NCI-H1694 treated with DMSO at 0.1 percent for 48 hours (cell line): ENCODE results near the gene KRT33B.
"Not testable (repeated sequence)": the region's sequence is repeated elsewhere in the genome, so short reads cannot be mapped to it uniquely, and the experiment has no call there.

Source experiments
- DNase-seq: peaks from one replicate; lab custom pipeline; 2025; lab: John Stamatoyannopoulos, UW

KRT33B gene

DNA sequence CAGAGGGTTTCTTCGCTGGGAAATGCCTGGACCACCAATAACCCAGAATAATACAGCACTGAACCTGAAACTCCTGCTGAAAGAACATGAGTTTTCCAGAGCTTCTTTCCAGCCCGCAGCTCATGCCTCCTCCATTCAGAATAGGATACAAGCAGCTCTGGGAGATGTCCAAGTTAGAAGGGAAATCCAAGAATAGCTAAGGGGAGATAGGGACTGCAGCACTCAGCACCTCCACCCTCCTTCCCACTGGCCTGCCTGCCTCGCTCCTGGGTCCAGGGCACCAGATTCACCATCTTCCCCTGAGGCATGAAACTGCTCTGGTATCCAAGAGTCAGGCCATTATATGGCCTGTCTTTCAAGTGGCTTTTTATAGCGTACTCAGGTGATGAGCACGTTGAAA, 23.7 kb upstream of the KRT33B start:
- no peak for DNase-seq

- DNase-seq: no peak
Observed at GRCh38 chr17:41392278-41392677, 22.7 kb upstream of the KRT33B start.

DNA sequence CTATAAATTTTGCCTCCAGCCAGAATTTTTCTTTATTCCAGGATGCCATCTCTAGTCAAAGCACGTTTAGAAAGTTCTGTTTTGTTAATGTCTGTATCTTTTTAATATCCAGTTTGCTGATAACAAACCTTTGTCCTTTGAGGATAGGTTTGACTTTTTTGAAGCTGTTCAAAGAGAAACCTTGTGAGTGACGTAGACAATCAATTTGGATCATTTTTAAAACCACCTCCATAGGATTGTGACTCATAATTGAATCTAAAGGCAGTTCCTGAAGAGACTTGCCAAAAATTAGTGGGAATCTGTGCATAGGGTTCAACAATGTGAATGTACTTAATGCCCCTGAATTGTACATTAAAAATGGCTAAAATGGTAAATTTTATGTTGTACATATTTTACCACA, 21.9 kb upstream of the KRT33B start:
- no peak for DNase-seq

DNA sequence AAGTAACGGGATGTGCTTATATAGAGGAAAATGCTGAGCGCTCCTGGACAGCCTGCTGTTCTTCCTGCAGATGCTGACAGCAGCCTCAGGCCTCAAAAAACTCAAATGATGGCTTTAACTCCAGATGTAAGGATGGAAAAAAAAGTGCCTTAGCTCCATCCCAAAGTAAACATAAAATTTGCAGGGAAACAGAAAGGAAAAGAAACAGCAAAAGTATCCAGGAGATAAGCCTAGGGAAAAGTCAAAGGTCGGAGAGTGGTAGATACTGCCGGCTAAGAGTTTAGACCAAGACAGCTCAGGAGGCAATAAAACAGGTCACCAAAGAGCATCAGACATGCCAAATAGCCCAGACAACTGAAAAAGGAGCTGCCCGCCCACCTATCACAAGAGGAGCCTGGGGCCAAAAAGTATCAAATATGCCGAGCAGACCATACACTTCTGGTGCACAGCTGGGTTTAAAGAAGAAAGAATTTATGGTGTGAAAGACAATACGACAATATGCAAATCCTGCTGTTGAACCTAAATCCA, 20.9 kb upstream of the KRT33B start:
- no peak for DNase-seq

GRCh38 chr17:41387670-41388069, 18.1 kb upstream of the KRT33B start:
- DNase-seq: no peak

- DNase-seq: no peak
Observed at GRCh38 chr17:41386227-41386626, 16.6 kb upstream of the KRT33B start.

GRCh38 chr17:41383690-41384089, 14.1 kb upstream of the KRT33B start:
- DNase-seq: no peak

DNA sequence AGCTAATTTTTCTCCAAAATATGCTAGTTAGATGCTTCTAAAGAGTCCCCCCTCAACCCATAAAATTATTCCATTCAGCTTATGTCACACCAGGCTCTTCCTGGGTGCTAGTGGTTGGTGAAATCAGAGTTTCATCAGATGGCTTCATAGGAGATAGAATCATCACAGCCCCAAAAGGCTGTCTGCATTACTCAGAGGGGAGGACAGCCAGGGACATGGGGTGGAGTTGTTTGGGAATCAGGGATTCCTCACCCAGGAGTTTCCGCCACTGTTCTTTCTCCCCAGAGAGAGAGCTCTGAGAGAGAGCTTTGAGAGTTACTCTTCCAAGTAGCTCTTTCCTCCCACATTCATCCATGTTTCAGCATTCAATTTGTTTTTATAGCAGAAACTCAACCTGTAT, 12.8 kb upstream of the KRT33B start:
- no peak for DNase-seq

GRCh38 chr17:41381943-41382342, 12.3 kb upstream of the KRT33B start, which contains the start of gene KRT34:
TSS of gene KRT34 (minus strand) at chr17:41382306. CDS start at chr17:41382246, 60 bp downstream.
- DNase-seq: not testable (repeated sequence)

GRCh38 chr17:41380091-41380490, 10.5 kb upstream of the KRT33B start:
- not testable (repeated sequence) for DNase-seq

DNA sequence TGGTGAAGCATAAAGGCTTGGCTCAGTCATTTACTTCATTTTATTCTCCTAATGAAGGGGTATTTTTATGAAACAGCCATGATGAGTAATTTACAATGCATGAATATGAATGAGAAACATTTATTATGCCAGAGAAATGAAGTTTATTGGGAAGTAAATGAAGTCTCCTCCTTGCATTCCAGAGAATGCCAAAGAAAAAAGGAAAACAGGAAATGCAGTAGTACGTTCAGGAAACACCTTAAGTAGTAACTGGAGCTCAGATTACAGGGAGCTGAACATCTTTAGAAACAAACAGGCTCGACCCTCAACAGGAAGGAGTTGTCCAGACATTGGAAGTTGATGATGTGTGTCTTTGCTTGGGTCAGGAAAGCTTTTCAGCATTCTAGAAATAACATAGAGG, 7.9 kb upstream of the KRT33B start:
- DNase-seq: no peak

- no peak for DNase-seq
Observed at GRCh38 chr17:41369023-41369422, 590 bp downstream of the KRT33B start.

DNA sequence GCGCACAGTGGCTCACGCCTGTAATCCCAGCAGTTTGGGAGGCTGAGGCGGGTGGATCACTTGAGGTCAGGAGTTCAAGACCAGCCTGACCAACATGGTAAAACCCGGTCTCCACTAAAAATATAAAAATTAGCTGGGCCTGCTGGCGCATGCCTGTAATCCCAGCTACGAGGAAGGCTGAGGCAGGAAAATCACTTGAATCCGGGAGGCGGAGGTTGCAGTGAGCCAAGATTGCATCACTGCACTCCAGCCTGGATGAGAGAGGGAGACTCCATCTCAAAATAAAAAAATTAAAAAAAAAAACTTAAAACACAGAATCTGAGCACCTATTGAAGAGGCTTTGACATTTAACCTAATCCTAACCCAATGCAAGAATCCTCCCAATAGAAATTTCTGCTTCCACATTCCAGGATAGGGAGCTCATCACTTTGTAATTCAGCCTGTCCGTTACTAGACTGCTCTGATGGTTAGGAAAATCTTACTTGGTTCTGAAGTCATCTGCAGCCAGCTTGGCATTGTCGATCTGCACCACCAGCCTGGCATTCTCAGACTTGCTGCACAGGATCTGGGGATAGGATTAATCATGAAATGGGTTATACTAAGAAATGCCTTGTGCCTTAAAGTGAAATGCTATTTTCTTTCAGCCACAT, 2.1 kb downstream of the KRT33B start:
- DNase-seq: no peak

GRCh38 chr17:41366070-41366469, 3.5 kb downstream of the KRT33B start:
- no peak for DNase-seq

DNA sequence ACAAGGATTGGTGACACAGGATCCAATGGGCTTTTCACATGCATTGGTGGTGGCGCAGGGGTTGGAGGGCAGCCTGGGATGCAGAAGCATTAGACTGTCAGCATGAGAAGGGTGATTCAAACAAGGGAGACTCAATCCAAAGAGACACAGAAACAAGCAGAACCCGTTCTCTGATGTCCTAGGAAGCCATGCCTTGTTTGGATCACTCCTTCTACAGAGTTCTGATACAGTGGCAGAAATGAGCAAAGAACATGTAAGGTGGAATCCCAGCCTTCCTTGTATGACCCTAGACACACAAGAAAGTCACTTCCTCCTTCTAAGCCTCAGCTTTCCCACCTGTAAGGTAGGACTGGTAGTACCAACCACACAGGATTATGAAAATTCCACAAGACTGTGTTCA, 5.7 kb downstream of the KRT33B start:
- no peak for DNase-seq

GRCh38 chr17:41360296-41360995, 9.2 kb downstream of the KRT33B start:
- DNase-seq: no peak

DNA sequence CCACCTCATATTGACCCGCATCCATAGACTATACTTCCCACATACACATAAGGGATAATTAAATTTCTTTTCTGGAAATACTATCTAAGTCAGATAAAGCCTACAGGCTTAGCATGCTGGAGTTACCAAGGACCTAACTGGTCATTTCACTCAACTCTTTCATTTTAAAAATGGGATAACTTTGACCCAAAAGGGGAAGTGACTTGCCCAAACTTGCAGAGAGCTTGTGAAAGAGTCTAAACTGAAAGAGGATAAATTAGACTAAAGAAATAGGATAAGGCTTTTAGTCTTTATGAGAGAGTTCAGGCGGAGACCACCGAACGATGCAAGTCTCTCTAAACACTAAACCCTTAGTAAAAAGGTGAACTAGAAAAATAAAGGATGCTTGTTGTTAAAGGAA, 15.1 kb downstream of the KRT33B start:
- DNase-seq: no peak

- DNase-seq: no peak
Observed at GRCh38 chr17:41352597-41353366, 16.8 kb downstream of the KRT33B start.

DNA sequence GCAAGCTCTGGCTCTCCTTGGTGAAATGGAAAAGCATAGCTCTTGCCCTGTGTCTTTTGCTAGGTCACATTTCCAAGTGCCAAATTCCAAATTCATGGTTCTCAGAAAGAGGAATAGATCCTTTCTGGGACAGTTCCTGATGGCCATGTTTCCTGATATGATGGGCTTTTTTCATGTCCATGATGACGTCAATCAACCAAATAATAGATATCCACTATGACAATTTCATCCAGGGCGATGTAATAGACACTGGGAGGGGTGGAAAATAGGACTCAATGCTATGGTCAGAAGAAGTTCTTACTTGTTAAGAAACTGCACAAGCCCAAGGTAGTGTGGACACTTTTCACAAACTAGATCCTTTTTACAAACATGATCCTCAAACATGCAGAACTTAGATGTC, 18.4 kb downstream of the KRT33B start:
- DNase-seq: no peak

DNA sequence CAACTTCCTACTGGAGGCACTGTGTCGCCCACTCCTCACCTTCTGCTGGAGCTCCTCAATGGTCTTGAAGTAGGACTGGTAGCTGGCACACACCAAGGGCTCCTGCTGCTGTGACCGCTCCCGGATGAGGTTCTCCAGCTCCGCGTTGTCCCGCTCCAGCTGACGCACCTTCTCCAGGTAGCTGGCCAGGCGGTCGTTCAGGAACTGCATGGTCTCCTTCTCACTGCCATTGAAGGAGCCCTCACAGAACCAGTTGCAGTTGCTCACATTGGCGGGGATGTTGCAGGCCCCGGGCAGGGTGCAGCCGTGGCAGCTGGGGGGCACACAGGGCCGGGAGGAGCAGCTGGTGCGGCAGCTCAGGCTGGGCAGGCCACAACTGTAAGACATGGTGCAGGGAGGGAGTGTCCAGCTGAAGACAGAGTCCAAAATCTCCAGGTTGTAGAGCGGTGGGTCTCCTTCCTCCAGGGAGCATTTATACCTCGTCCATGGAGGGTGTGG, 19.2 kb downstream of the KRT33B start, which contains the start of gene KRT33A:
Gene KRT33A, minus strand, starts transcription at position 448 of the 498 bp plus-strand sequence. Its CDS starts 61 bp downstream, at position 387.
- DNase-seq: not testable (repeated sequence)

- DNase-seq: no peak
Observed at GRCh38 chr17:41347869-41348760, 21.5 kb downstream of the KRT33B start.
